Myocyte (in vitro differentiated cells): ENCODE measurements around the gene ZNF71. TPM values are rescaled to one million over a fixed set of nuclear protein-coding genes. Genes with fewer than 3 reads are reported as not detected.
"Not testable (repeated sequence)": the region's sequence is repeated elsewhere in the genome, so short reads cannot be mapped to it uniquely, and the experiment has no call there.

Source experiments
- DNase-seq: peaks from one replicate; pipeline ENCODE4 v3.0.0-alpha.2; 2012; ENCODE audit warnings: low read depth
- total RNA-seq: library from RNA; depleted of rRNA; stranded (reverse); fragments of >200 nt; gene quantifications from 2 replicates; pipeline ENCODE4 v1.2.3, GENCODE V29; 2014

ZNF71 gene
- total RNA-seq, 1 donor from 2014 or later: 7.5 TPM

DNA sequence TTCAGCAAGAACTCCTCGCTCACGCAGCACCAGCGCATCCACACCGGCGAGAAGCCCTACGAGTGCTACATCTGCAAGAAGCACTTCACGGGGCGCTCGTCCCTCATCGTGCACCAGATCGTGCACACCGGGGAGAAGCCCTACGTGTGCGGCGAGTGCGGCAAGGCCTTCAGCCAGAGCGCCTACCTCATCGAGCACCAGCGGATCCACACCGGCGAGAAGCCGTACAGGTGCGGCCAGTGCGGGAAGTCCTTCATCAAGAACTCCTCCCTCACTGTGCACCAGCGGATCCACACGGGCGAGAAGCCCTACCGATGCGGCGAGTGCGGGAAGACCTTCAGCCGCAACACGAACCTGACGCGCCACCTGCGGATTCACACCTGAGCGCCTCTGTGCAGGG is 27.3 kb downstream of the ZNF71 start:
- no peak for DNase-seq

GRCh38 chr19:56623006-56623405 is 27.9 kb downstream of the ZNF71 start:
- no peak for DNase-seq

GRCh38 chr19:56625708-56626107 is 30.6 kb downstream of the ZNF71 start:
- no peak for DNase-seq

DNA sequence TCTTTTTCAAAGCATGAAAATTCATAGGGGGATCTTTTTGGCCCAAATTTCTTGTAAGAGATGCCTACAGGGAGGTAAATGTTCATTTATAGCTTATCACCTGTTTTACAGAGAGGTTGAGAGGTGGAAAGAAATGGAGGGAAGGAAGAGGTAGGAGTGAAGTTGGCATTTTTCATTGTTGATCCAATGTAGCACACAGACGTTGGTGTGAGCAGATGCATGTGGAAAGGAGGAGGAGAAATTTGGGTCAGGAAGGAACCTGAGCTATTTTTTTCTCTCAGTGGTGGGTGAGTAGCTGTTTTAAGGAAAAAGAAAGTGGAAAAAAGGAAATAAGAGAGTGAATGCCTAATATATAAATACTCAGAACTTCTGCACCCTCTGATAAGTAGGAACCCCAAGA is 37.9 kb downstream of the ZNF71 start:
- no peak for DNase-seq

GRCh38 chr19:56637976-56638555 is 43.0 kb downstream of the ZNF71 start:
- peak; percentile 85 for DNase-seq

DNA sequence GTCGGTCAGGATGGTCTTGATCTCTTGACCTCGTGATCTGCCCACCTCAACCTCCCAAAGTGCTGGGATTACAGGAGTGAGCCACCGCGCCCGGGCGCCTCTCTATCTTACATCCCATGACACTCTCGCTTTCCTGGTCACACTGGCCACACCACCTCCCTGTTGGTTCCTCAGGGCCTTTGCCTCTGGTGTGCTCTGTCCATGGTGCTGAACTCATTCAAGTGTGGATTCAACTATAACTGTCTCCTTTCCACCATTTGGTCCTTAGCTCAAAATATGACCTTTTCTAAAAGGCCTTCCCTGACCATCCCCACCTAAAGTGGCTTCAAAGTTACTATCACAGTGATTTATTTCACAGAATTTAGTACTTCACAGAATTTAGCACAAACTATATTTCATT is 44.1 kb downstream of the ZNF71 start:
- peak; percentile 46 for DNase-seq

- DNase-seq: no peak
Observed at GRCh38 chr19:56642711-56643459, 47.8 kb downstream of the ZNF71 start, which contains the start of gene SMIM17. Gene SMIM17 (plus strand): TSS chr19:56643159. CDS start chr19:56645668, 2,509 bp downstream.

DNA sequence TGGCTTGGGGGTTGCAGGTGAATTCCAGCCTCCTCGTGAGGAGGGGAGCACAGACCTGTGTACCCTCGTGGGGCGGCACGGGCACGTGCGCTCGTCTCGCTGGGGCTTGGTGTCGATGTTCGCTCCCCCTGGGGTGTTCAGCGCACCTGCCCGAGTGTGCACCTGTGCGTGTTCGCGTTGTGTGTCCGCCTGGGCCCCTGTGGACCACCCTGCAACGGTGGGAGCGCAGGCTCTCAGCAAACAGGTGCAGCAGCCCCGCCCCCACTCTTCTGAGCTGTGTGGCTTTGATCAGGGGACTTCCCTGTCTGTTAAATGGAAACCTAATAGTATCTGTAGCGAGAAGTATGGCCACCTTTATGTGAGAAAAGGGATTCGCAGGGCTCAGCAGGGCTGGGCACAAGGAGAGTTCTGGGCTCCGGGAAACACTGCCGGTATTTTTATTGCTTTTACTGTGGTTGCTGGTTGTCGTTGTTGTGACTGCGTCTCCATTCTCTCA is 48.4 kb downstream of the ZNF71 start:
- DNase-seq: no peak

- no peak for DNase-seq
Observed at GRCh38 chr19:56654151-56654550, 59.0 kb downstream of the ZNF71 start.

DNA sequence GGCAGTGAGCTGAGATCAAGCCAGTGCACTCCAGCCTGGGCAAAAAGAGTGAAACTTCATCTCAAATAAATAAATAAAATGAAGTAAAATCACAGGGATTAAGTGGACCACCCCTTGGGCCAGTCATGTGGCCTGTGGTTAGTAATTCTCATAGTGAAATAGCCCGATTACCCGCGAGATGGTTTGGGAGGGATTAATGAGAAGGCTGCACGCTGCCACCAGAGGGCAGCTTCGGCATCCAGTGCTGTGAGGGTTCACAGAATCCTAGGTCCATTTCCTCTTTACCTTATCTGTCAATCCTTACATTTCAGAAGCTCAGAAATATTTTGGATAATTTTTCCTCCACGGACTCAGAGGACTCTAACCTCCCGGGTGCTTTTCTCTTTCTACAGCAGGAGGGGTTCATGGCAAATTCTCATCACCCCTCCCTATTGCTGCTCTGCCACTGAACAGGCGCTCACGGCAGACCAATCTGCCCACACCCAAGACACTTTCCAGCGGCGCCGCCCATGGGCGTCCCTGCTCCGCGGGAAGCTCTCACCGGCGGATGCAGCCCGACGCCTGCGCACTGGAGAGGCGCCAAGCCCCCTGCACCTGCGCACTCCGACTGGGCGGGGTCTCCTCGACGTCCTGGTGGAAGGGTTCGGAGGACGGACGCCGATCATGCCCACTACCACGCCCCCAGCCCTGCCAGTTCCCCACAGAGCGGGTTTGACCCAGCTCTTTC is 65.4 kb downstream of the ZNF71 start:
- no peak for DNase-seq

GRCh38 chr19:56661248-56661647 is 66.1 kb downstream of the ZNF71 start:
- DNase-seq: no peak

- no peak for DNase-seq
Observed at GRCh38 chr19:56663931-56664500, 68.9 kb downstream of the ZNF71 start.

DNA sequence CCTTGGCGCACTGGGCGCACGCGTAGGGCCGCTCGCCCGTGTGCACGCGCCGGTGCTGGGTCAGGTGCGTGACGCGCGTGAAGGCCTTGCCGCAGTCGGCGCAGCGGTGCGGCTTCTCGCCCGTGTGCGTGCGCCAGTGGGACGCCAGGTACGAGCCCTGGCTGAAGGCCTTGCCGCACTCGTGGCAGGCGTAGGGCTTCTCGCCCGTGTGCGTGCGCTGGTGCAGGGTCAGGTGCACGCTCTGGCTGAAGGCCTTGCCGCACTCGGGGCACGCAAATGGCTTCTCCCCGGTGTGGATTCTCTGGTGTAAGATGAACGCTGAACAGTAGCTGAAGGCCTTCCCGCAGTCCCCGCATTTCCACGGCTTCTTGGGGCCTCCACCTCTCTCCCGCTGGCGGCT is 69.4 kb downstream of the ZNF71 start:
- no peak for DNase-seq

- no peak for DNase-seq
Observed at GRCh38 chr19:56667311-56667870, 72.3 kb downstream of the ZNF71 start.

DNA sequence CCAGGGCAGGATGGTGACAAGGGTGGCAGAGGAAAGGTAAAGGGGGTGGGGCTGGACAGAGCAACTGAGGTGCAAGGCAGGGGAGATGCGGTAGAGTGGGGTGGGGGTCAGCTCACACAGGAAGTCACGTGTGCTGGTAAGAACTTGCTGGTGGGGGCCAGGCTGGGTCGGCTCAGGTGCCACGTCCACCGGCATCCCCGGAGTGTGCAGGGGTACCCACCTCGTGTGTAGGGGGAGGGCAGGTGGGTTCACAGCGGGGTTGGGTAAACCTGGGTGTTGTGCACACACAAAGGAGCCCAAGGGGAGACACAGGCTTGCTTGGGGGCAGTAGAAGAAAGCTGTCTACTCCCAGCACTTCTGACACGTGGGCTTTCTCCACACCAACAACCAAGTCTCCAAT is 73.6 kb downstream of the ZNF71 start:
- DNase-seq: no peak

GRCh38 chr19:56670401-56670960 is 75.4 kb downstream of the ZNF71 start:
- no peak for DNase-seq

DNA sequence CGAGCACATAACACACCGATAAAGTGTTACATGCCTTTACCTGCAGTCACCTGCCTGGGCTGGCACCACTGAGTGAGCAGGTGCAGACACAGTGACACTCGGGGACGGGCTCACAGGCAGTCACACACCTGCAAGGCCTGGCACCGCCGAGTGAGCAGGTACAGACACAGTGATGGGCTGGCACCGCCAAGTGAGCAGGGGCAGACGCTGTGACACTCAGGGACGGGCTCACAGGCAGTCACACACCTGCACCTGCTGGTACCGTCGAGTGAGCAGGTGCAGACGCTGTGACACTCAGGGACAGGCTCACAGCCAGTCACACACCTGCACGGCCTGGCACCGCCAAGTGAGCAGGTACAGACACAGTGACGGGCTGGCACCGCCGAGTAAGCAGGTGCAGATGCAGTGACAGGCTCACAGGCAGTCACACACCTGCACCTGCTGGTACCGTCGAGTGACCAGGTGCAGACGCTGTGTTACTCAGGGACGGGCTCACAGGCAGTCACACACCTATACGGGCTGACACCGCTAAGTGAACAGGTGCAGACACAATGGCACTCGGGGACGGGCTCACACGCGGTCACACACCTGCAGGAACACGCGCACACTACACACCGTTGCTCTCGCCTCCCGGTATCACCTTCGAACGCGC is 76.0 kb downstream of the ZNF71 start:
- no peak for DNase-seq

- DNase-seq: no peak
Observed at GRCh38 chr19:56671613-56671994, 76.5 kb downstream of the ZNF71 start, which contains the start of gene ZNF835. Gene ZNF835 (minus strand): TSS chr19:56671757. CDS start chr19:56665198, 6,559 bp downstream.

DNA sequence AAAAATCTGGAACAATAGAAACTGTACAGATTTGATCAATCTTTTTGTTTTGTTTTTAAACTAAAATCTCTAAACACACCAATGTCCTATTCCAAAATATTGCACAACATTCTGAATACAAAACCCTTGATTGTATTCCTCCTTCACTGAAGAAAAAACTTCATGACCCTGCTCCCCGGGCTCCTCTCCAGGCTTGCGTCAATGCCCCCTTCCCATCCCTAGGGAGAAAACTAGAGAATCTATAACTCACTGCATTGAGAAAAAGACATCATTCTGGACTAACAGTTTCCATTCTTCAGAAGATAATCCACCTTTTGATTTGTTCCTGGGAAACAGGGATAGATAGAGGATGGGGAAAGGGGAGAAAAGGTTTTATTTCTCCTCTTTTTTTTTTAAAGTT is 77.5 kb downstream of the ZNF71 start:
- DNase-seq: not testable (repeated sequence)
